IMR-90 (cell line): ENCODE results near the gene NOS1. TPM values are rescaled to one million over a fixed set of nuclear protein-coding genes. Genes with fewer than 3 reads are reported as not detected.

Experiments
- ATAC-seq: fragments of 200-7000 bp; cut with Tn5 transposase; 2 replicates; pipeline ENCODE4 v1.9.1; 2020; ENCODE audit warnings: low read depth, mild to moderate bottlenecking, moderate library complexity
- BruUV-seq: library from RNA; stranded (reverse); fragments of 400-500 nt; replicated peaks from 2 replicates; lab custom pipeline; 2021; lab: Mats Ljungman, UMichigan
- CTCF ChIA-PET: fragments of 300-600 bp; formaldehyde crosslinking; extraction: SDS; loops from one replicate; lab custom pipeline; 2021; ENCODE audit warnings: antibody characterized with exemption; lab: Yijun Ruan, JAX
- POLR2A ChIA-PET: fragments of 300-600 bp; sonication (Branson Sonifier 250); formaldehyde crosslinking; loops from one replicate; lab custom pipeline; 2022; ENCODE audit warnings: antibody characterized with exemption; ENCODE audit not compliant: unreplicated experiment; lab: Charles Lee
- DNase-seq: peaks from one replicate; pipeline ENCODE4 v3.0.0; 2013
- H2AFZ ChIP-seq: replicated peaks from 2 replicates; pipeline ENCODE3; 2013; ENCODE audit warnings: low read length, mild to moderate bottlenecking; ENCODE audit not compliant: poor library complexity
- H2AK5ac ChIP-seq: 2 replicates; pipeline ENCODE4 v1.6.1; 2013; ENCODE audit warnings: low read depth, low read length, inconsistent platforms
- H2AK9ac ChIP-seq: replicated peaks from 2 replicates; pipeline ENCODE3; 2013; ENCODE audit warnings: mild to moderate bottlenecking, low read depth, low read length, moderate library complexity; ENCODE audit not compliant: poor library complexity
- H2BK120ac ChIP-seq: 2 replicates; pipeline ENCODE4 v1.6.1; 2013; ENCODE audit warnings: low read depth, low read length, inconsistent platforms
- H2BK15ac ChIP-seq: 3 replicates; pipeline ENCODE4 v1.6.1; 2013; ENCODE audit warnings: low read depth, low read length, inconsistent platforms
- H2BK20ac ChIP-seq: 2 replicates; pipeline ENCODE4 v1.6.1; 2013; ENCODE audit warnings: low read depth, mild to moderate bottlenecking, inconsistent platforms, low read length, moderate library complexity
- H2BK5ac ChIP-seq: 2 replicates; pipeline ENCODE4 v1.6.1; 2013; ENCODE audit warnings: mild to moderate bottlenecking, low read depth, low read length, inconsistent platforms; ENCODE audit not compliant: poor library complexity, severe bottlenecking
- H3K14ac ChIP-seq: replicated peaks from 2 replicates; pipeline ENCODE4 v1.6.1; 2013; ENCODE audit warnings: low read depth, low read length, inconsistent platforms
- H3K18ac ChIP-seq: 2 replicates; pipeline ENCODE4 v1.6.1; 2013; ENCODE audit warnings: low read depth, low read length, control low read depth
- H3K23ac ChIP-seq: 2 replicates; pipeline ENCODE4 v1.6.1; 2013; ENCODE audit warnings: low read depth, low read length, inconsistent platforms
- H3K27ac ChIP-seq: 2 replicates; pipeline ENCODE4 v1.5.1; 2013; ENCODE audit warnings: mild to moderate bottlenecking, control low read depth, low read length; ENCODE audit not compliant: insufficient read depth
- H3K27me3 ChIP-seq: 2 replicates; pipeline ENCODE4 v1.6.1; 2013; ENCODE audit warnings: low read length; ENCODE audit not compliant: control insufficient read depth, insufficient read depth
- H3K36me3 ChIP-seq: 2 replicates; pipeline ENCODE4 v1.6.1; 2013; ENCODE audit warnings: low read length, mixed read lengths; ENCODE audit not compliant: control insufficient read depth, insufficient read depth
- H3K4ac ChIP-seq: 2 replicates; pipeline ENCODE4 v1.6.1; 2013; ENCODE audit warnings: low read depth, low read length, inconsistent platforms
- H3K4me1 ChIP-seq: 2 replicates; pipeline ENCODE4 v1.6.1; 2013; ENCODE audit warnings: low read length, mixed read lengths; ENCODE audit not compliant: control insufficient read depth, insufficient read depth
- H3K4me2 ChIP-seq: 2 replicates; pipeline ENCODE4 v1.6.1; 2013; ENCODE audit warnings: low read depth, mild to moderate bottlenecking, control low read depth, low read length, moderate library complexity
- H3K4me3 ChIP-seq: 2 replicates; pipeline ENCODE4 v1.5.1; 2013; ENCODE audit warnings: low read depth, mild to moderate bottlenecking, control low read depth, low read length, moderate library complexity; ENCODE audit not compliant: insufficient read depth
- H3K56ac ChIP-seq: 2 replicates; pipeline ENCODE4 v1.6.1; 2013; ENCODE audit warnings: low read length, inconsistent platforms; ENCODE audit not compliant: insufficient read depth; ENCODE audit errors: extremely low read depth
- H3K79me1 ChIP-seq, 2 experiments: 2 replicates each; pipeline ENCODE4 v1.6.1; 2013; ENCODE audit warnings: low read length in 2 of 2, inconsistent platforms in 1 of 2, low read depth in 1 of 2
- H3K9ac ChIP-seq: 2 replicates; pipeline ENCODE4 v1.6.1; 2013; ENCODE audit warnings: low read depth, low read length, control low read depth
- H3K9me1 ChIP-seq: 2 replicates; pipeline ENCODE4 v1.6.1; 2013; ENCODE audit warnings: low read length, inconsistent platforms; ENCODE audit not compliant: insufficient read depth
- H3K9me3 ChIP-seq: 2 replicates; pipeline ENCODE4 v1.6.1; 2013; ENCODE audit warnings: low read length; ENCODE audit not compliant: control insufficient read depth, insufficient read depth
- H4K20me1 ChIP-seq: 2 replicates; pipeline ENCODE4 v1.6.1; 2013; ENCODE audit warnings: low read length, inconsistent platforms; ENCODE audit not compliant: insufficient read depth
- H4K5ac ChIP-seq: 2 replicates; pipeline ENCODE4 v1.6.1; 2013; ENCODE audit warnings: mild to moderate bottlenecking, low read depth, low read length, control low read depth
- H4K8ac ChIP-seq, 2 experiments: 2 replicates each; pipeline ENCODE4 v1.6.1; 2013; ENCODE audit warnings: low read depth in 2 of 2, low read length in 2 of 2, control low read depth in 1 of 2, inconsistent platforms in 1 of 2
- H4K91ac ChIP-seq: 2 replicates; pipeline ENCODE4 v1.6.1; 2013; ENCODE audit warnings: low read depth, low read length, inconsistent platforms; ENCODE audit not compliant: insufficient read depth
- CEBPB ChIP-seq: IDR thresholded peaks from 2 replicates; pipeline ENCODE4 v1.6.1; 2012; ENCODE audit warnings: low read depth, low read length, improper control_type of control experiment
- FOS ChIP-seq: fragments of 150-350 bp; IDR thresholded peaks from 2 replicates; pipeline ENCODE4 v1.6.1; 2016; ENCODE audit warnings: low read depth, low read length
- WGBS, 2 experiments: methylation state at CpG; one replicate each; pipeline versions ENCODE4 v1.1.5 to v1.1.7; 2013; ENCODE audit warnings: missing lambda C conversion rate in 2 of 2; ENCODE audit not compliant: insufficient read length in 1 of 2; ENCODE audit errors: extremely low coverage in 2 of 2; 5-methylcytosine and 5-hydroxymethylcytosine counted together
- dilution Hi-C: fragments of 300-500 bp; cut with HindIII; formaldehyde crosslinking; loops from one replicate; pipeline ENCODE4 v1.14.3; 2018; ENCODE audit warnings: low sequenced_read_pairs; ENCODE audit not compliant: unreplicated experiment
- in situ Hi-C: fragments of 300-500 bp; cut with MboI; formaldehyde crosslinking; loops from 3 replicates; pipeline ENCODE4 v1.14.3; 2019; ENCODE audit warnings: low sequenced_read_pairs, inconsistent platforms, mixed read lengths
- intact Hi-C: fragments of 100-400 bp; cut with micrococcal nuclease; formaldehyde crosslinking; loops from 2 replicates; pipeline ENCODE4 v1.10.0; 2022
- polyA plus RNA-seq, 3 experiments: library from polyadenylated mRNA; depleted of rRNA; stranded (reverse); fragments of >200 nt; gene quantifications; 2 replicates each; pipeline ENCODE4 v1.2.3, GENCODE V29; 2012; ENCODE audit warnings: low replicate concordance in 1 of 3
- total RNA-seq: library from RNA; depleted of rRNA; stranded (reverse); fragments of >200 nt; gene quantifications from 2 replicates; pipeline ENCODE4 v1.2.3, GENCODE V29; 2012

NOS1 gene
- total and polyA plus RNA-seq, 2 of the 4 experiments (the other 2 are of a cell fraction), result 0.09 TPM; not detected in 1

- no TSS peak for BruUV-seq
- ChIA-PET CTCF (no interaction called here), POLR2A (no interaction called here)
- intact Hi-C loops (no loop called here), dilution Hi-C loops (no loop called here), in situ Hi-C loops (loop anchor here (10.0 kb wide), 1 partner anchor 472 kb away; no protein-coding TSS in a partner anchor)
- WGBS, 2 experiments, result 20% methylated on average over 1 of the region's 10 CpGs; no CpG with 5 or more reads in 1 of the 2 experiments
- Histone ChIP-seq H3K9ac (no peak overlapping the region), H3K27me3 (no peaks in the 10 kb centered on the region), H2AK5ac (no peak overlapping the region), H4K20me1 (no peaks in the 10 kb centered on the region), H3K4me2 (no peak overlapping the region), H3K27ac (no peak overlapping the region), H2BK15ac (no peak overlapping the region), H3K4ac (no peak overlapping the region), H2BK120ac (no peak overlapping the region), H3K4me1 (no peaks in the 10 kb centered on the region), H3K56ac (no peak overlapping the region), H2AK9ac (no peak overlapping the region), H2AFZ (no peak overlapping the region), H3K4me3 (no peak overlapping the region), H3K18ac (no peak overlapping the region), H4K5ac (no peak overlapping the region), H3K36me3 (no peaks in the 10 kb centered on the region), H3K23ac (no peak overlapping the region), H3K9me3 (no peaks in the 10 kb centered on the region; the same call in 1 of the 2 replicates), H3K79me1 (no peaks in the 10 kb centered on the region), H2BK5ac (no peak overlapping the region), H3K9me1 (no peaks in the 10 kb centered on the region), H4K91ac (no peak overlapping the region), H3K14ac (no peak overlapping the region), H2BK20ac (no peak overlapping the region), H4K8ac (no peak overlapping the region)
- DNase-seq (no peak), ATAC-seq (no peak)
- TF ChIP-seq CEBPB, result no peak
- no peak for TF ChIP-seq FOS
Measured at GRCh38 chr12:117363056-117363662, 1.7 kb upstream of the NOS1 start.
